Measurements from ENCODE around the gene PBX3.

DNA sequence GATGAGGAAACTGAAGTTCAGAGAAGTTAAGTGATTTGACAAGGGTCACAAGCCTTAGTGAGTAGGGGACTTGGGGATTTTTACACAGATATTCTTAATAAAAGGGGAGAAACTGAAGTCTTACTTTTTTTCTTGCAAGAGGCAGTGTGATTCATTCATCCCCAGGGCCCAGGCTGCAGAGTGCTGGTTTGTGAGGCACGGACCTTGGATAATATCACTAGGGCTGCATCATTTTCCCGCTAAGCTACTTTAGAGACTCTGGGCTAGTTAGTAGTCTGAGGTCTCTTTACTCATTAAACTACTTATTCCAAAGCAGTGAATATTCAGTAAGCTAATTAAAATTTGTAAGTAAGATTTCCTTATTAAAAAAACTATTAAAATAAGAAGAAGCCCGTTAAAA lies 195.0 kb downstream of the PBX3 start:
- TF ChIP-seq, protein P1, sequence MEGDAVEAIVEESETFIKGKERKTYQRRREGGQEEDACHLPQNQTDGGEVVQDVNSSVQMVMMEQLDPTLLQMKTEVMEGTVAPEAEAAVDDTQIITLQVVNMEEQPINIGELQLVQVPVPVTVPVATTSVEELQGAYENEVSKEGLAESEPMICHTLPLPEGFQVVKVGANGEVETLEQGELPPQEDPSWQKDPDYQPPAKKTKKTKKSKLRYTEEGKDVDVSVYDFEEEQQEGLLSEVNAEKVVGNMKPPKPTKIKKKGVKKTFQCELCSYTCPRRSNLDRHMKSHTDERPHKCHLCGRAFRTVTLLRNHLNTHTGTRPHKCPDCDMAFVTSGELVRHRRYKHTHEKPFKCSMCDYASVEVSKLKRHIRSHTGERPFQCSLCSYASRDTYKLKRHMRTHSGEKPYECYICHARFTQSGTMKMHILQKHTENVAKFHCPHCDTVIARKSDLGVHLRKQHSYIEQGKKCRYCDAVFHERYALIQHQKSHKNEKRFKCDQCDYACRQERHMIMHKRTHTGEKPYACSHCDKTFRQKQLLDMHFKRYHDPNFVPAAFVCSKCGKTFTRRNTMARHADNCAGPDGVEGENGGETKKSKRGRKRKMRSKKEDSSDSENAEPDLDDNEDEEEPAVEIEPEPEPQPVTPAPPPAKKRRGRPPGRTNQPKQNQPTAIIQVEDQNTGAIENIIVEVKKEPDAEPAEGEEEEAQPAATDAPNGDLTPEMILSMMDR (IDR thresholded peaks at IDR 0.05): no peak
- TF ChIP-seq POLR2A (IDR thresholded peaks at IDR 0.05): no peak
